Cardiac muscle cell (in vitro differentiated cells and primary cell): ENCODE measurements around the gene ALPK1. TPM values are rescaled to one million over a fixed set of nuclear protein-coding genes. Genes with fewer than 3 reads are reported as not detected.

Experiments used
- DNase-seq, 2 donors: peaks; one replicate each; pipeline versions ENCODE4 v3.0.0 to v3.0.0-alpha.2; 2010 to 2017; ENCODE audit warnings: low read depth in 1 of 2, low spot score in 1 of 2
- H3K27ac ChIP-seq: fragments of 200-600 bp; sonication (generic); 2 replicates; pipeline ENCODE4 v1.5.1; 2016
- H3K27me3 ChIP-seq: fragments of 200-600 bp; sonication (generic); 2 replicates; pipeline ENCODE4 v1.6.0; 2016; ENCODE audit warnings: control low read depth
- H3K36me3 ChIP-seq: fragments of 200-600 bp; sonication (generic); 2 replicates; pipeline ENCODE4 v1.5.1; 2016; ENCODE audit warnings: control low read depth
- H3K4me1 ChIP-seq: fragments of 200-600 bp; sonication (generic); 2 replicates; pipeline ENCODE4 v1.8.1; 2017; ENCODE audit warnings: low read depth, mild to moderate bottlenecking, mixed run types
- H3K4me3 ChIP-seq: fragments of 200-600 bp; sonication (generic); 2 replicates; pipeline ENCODE4 v1.5.1; 2016; ENCODE audit warnings: mild to moderate bottlenecking
- H3K9me3 ChIP-seq: fragments of 200-600 bp; sonication (generic); 2 replicates; pipeline ENCODE4 v1.5.1; 2017; ENCODE audit warnings: low read depth, mild to moderate bottlenecking, control low read depth
- CTCF ChIP-seq: IDR thresholded peaks from 2 replicates; pipeline ENCODE4 v1.5.1; 2012; ENCODE audit warnings: low read depth, mild to moderate bottlenecking, low read length
- polyA plus RNA-seq: library from polyadenylated mRNA; unstranded; fragments of >200 nt; fragmentation: Nextera tagmentation; extraction: Ambion mirVana; gene quantifications from 2 replicates; pipeline ENCODE4 v1.2.1, GENCODE V29; 2016
- total RNA-seq: library from RNA; depleted of rRNA; stranded (reverse); fragments of >200 nt; gene quantifications from 2 replicates; pipeline ENCODE4 v1.2.3, GENCODE V29; 2016

The ALPK1 gene
- total and polyA plus RNA-seq, 2 experiments from 2014 or later, result 0.56 to 0.80 TPM

DNA sequence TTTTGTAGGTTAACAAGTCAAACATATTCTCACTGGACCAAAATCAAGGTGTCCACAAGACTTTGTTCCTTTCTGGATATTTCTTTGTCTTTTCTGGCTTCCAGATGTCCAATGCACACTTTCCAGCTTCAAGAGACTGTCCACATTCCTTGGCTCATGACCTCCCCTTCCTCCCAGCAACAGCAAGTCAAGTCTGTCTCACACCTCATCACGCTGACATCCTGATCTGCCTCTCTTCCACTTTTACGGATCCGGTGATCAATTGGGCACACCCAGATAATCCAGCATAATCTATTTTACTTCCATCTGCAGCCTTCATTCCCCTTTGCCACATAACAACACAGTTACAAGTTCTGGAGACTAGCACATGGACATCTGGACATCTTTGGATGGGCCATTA is 21.1 kb upstream of the ALPK1 start:
- H3K4me1 ChIP-seq, result peaks cover 11% of the 10 kb centered on the region
- no peaks in the 10 kb centered on the region for H3K36me3 ChIP-seq
- no peaks in the 10 kb centered on the region for H3K27me3 ChIP-seq
- no peak overlapping the region for H3K4me3 ChIP-seq
- no peaks in the 10 kb centered on the region for H3K9me3 ChIP-seq
- DNase-seq, result no peak
- H3K27ac ChIP-seq, result no peak overlapping the region
- no peak for TF ChIP-seq CTCF

DNA sequence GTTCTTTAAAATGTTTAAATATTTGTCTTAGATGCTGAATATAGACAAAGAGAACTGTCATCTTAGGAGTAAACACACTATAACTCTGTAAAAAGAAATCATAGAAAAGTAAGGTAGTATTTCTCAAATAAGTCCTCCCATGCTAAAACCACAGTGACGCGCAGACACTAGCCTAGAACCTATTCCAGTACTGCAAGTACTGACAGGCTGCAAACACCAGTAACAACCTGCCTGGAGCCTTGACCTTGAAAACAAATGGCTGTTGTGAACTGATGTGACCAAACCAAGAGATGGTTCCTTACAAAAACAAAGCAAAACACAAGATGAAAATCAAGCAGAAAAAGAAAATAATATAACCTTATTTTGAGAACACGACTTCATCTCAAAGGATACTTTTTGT is 19.9 kb upstream of the ALPK1 start:
- Histone ChIP-seq H3K4me3 (no peak overlapping the region), H3K4me1 (peaks cover 11% of the 10 kb centered on the region), H3K27ac (no peak overlapping the region), H3K9me3 (no peaks in the 10 kb centered on the region), H3K36me3 (no peaks in the 10 kb centered on the region), H3K27me3 (no peaks in the 10 kb centered on the region)
- TF ChIP-seq CTCF, result no peak
- DNase-seq, result no peak

DNA sequence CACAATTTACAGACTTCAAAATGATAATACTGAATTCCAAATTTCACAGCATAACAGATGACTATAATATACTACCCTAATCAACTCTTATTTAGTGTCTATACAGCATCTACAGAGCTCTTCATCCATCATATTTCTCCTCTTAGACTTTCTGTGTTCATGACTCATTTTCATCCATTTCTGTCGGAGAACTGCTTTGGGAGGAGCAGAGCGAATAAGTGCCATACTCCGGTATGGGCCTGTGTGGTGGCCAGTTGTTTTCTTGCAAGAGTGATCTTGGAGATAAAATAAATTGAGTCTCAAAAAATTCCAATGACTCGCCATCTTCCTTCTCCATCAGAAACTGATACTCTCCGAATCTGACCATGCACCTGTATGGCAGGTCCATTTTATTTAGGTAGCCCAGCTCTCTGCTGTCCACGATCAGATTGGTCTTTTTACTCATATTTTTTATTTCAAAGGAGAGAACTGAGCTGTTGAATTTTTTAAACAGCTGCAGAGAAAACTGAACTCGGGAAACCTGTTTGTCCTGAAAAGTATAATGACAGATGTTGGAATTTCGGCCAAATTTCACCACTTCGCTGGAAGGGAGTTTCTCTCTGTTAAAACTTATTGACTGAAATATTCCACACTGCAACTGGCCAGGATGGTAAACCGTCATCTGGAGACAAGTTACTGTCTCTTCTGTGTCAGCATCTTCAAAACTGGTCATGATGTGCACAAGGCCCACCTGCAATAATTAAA is 19.3 kb upstream of the ALPK1 start:
- no peak for TF ChIP-seq CTCF
- peaks cover 11% of the 10 kb centered on the region for H3K4me1 ChIP-seq

DNA sequence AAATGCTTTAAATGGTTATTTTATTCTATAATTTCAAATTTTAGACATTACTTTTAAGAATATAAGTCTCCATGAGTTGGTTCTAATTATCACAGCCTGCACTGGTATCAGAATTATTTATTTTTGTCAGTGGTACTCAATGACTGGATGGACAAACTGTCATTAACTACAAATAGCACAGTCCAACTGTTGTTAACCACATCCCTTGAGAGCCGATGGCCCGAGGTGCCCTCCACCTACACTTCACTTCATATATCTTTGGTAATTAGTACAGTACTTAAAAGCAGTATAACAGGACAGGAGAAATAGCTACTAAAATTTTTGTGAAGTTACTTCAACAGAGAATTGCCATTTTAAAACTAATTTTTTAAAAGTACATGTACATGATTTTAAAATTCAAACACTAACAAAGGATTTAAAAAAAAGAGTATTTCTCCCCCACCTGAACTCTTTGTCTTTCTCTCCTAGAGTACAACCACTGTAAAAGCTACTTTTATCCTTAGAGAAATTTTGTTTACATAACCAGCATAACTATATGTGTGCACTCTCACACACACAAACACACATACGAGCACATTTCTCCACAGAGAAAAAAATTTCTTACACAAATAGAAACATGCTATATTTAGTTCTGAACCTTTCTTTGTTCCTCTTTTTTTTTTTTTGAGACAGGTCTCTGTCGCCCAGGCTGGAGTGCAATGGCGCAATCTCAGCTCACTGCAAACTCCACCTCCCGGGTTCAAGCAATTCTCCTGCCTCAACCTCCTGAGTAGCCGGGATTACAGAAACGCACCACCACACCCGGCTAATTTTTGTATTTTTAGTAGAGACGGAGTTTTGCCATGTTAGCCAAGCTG is 17.9 kb upstream of the ALPK1 start:
- no peak for DNase-seq
- no peak overlapping the region for H3K27ac ChIP-seq

More for the DNA sequence above, 19.3 kb upstream of the ALPK1 start:
- Histone ChIP-seq H3K27me3 (no peaks in the 10 kb centered on the region), H3K27ac (no peak overlapping the region), H3K4me3 (no peak overlapping the region), H3K36me3 (no peaks in the 10 kb centered on the region), H3K9me3 (no peaks in the 10 kb centered on the region)
- DNase-seq, result no peak

GRCh38 chr4:112279882-112280315 is 17.3 kb upstream of the ALPK1 start:
- Histone ChIP-seq H3K4me1 (peaks cover 13% of the 10 kb centered on the region), H3K36me3 (no peaks in the 10 kb centered on the region), H3K9me3 (no peaks in the 10 kb centered on the region), H3K4me3 (no peak overlapping the region), H3K27ac (no peak overlapping the region), H3K27me3 (no peaks in the 10 kb centered on the region)
- TF ChIP-seq CTCF, result no peak
- peak; percentile 11 to 23 for DNase-seq

More for the DNA sequence above, 17.9 kb upstream of the ALPK1 start:
- H3K27me3 ChIP-seq, result no peaks in the 10 kb centered on the region
- H3K4me1 ChIP-seq, result peaks cover 11% of the 10 kb centered on the region
- no peaks in the 10 kb centered on the region for H3K9me3 ChIP-seq
- TF ChIP-seq CTCF, result no peak
- H3K4me3 ChIP-seq, result no peak overlapping the region
- no peaks in the 10 kb centered on the region for H3K36me3 ChIP-seq
